ENCODE results near the gene SLC39A11.

DNA sequence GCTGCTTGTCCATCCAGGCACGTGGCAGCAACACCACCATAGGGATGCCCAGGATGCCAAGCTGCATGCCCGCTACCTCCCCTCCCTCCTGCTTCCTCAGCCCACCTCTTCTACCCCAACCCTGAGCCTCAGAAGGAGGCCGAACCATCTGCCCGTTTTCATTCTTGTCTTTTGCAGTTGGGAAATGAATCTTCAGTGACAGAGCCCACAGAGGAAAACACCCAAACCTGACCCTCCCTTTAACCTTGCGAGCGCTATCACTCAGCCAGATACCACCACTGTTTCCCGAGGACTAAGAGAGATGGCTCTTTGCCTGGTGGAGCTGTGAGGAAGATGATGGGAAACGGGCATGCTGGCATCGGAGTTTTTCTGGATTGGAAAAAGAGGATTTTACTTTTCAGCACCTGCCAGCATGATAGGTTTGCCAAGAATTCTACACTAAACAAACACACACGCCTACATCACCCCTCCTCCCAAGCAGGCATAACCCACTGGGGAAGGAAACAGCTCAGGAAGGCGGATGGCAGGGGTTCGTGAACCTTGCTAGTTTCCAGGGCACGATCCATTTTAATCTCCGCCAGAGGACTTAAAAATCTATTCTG lies 457.4 kb downstream of the SLC39A11 start:
- TF ChIP-seq CTCF (IDR thresholded peaks at IDR 0.05) = no peak
- no peak for TF ChIP-seq POLR2A (IDR thresholded peaks at IDR 0.05)
